ENCODE data around the gene TCF3.
A peak's percentile ranks its signal among the peaks of the same experiment; 100 is the strongest.

TCF3 gene

DNA sequence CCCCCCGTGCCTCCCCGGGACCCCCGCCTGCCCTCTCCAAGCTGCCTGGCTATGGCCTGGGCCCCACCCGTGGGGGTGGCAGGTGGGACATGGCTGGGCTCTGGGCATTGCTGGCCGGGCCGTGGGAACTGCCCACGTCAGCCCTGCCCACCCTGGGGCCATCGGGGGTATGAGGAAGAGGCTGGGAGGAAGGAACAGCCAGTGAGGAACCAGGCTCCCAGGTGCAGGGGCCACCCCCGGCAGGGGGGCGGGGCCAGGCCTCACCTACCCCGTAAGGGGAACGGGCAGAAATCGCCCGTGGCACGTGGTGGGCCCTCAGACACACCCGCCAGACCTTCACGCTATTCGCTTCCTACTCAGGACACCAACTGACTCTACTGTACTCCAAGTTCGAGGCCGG lies 22.4 kb downstream of the TCF3 start:
- no peak for DNase-seq (ENCODE audit: low spot score)

DNA sequence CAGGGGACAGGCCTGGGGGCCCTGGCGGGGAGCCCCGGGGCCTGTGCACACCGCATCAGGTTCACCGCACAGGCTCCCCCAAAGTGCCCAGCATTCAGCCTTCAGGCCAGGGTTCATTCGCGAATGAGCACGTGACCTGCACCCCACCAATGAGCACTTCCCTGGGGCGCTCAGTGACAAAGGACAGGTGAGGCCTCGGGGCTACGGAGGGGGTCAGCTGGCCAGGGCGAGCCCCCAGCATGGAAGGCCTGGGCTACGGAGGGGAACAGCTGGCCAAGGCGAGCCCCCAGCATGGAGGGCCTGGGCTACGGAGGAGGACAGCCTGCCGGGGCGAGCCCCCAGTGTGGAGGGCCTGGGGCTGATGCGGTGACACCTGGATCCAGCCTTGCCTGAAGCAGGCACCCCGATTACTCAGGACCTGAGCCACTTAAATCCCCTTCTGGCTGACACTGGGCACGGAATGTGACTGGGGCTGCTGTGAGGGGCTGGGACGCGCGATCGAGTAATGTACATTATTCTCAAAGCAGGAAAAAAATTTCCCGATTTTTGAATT lies 23.1 kb downstream of the TCF3 start:
- DNase-seq (ENCODE audit: low spot score), result no peak

DNA sequence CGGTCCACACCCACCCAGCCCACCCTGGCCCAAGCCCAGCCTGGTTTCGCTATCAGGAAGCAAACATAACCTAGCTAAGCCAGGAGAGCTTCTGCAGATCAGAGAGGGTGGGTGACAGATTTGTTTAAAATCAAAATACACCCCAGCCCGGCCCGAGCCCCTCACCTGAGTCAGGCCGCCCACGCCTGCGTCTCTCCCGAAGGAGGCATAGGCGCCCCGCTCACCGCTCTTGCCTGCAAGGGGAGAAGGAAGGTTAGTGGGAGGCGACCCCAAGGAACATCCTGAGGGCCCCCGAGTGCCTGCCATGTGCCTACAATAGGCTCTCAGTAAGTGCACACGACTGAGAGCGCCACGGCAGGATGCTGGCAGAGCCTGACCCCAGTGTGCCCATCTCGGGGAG lies 25.2 kb downstream of the TCF3 start:
- no peak for DNase-seq (ENCODE audit: low spot score)

GRCh38 chr19:1626417-1627010 lies 25.9 kb downstream of the TCF3 start:
- no peak for DNase-seq (ENCODE audit: low spot score)

- peak; percentile 78 for DNase-seq (ENCODE audit: low spot score)
These were observed 28.0 kb downstream of the TCF3 start for GRCh38 chr19:1624458-1624857.

- no peak for DNase-seq (ENCODE audit: low spot score)
These were observed 29.9 kb downstream of the TCF3 start for GRCh38 chr19:1622541-1622940.

DNA sequence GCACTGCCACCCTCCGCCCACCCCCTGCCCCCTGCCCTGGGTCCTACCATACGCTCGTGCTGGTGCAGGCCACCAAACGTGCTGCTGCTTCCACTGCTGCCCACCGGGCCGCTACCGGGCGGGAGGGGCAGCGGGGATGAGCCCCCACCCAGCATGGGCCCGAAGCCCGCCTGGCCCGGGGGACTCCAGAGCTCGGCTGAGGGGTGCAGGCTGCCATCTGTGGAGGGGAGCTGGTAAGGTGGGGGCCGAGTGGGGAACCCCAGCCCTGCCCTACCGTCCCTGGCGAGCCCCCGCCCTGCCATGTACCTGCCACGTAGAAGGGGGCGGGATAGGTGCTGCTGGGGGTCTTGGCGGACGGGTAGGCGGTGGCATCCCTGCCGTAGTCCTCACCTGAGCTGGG lies 30.4 kb downstream of the TCF3 start:
- DNase-seq (ENCODE audit: low spot score), result no peak

GRCh38 chr19:1621574-1621973 lies 30.8 kb downstream of the TCF3 start:
- no peak for DNase-seq (ENCODE audit: low spot score)

- no peak for DNase-seq (ENCODE audit: low spot score)
These were observed 31.4 kb downstream of the TCF3 start for GRCh38 chr19:1621021-1621420.

GRCh38 chr19:1620502-1620901 lies 31.9 kb downstream of the TCF3 start:
- DNase-seq (ENCODE audit: low spot score), result no peak

GRCh38 chr19:1619703-1620102 lies 32.7 kb downstream of the TCF3 start:
- DNase-seq (ENCODE audit: low spot score), result no peak

GRCh38 chr19:1619094-1619439 lies 33.3 kb downstream of the TCF3 start:
- no peak for DNase-seq (ENCODE audit: low spot score)

DNA sequence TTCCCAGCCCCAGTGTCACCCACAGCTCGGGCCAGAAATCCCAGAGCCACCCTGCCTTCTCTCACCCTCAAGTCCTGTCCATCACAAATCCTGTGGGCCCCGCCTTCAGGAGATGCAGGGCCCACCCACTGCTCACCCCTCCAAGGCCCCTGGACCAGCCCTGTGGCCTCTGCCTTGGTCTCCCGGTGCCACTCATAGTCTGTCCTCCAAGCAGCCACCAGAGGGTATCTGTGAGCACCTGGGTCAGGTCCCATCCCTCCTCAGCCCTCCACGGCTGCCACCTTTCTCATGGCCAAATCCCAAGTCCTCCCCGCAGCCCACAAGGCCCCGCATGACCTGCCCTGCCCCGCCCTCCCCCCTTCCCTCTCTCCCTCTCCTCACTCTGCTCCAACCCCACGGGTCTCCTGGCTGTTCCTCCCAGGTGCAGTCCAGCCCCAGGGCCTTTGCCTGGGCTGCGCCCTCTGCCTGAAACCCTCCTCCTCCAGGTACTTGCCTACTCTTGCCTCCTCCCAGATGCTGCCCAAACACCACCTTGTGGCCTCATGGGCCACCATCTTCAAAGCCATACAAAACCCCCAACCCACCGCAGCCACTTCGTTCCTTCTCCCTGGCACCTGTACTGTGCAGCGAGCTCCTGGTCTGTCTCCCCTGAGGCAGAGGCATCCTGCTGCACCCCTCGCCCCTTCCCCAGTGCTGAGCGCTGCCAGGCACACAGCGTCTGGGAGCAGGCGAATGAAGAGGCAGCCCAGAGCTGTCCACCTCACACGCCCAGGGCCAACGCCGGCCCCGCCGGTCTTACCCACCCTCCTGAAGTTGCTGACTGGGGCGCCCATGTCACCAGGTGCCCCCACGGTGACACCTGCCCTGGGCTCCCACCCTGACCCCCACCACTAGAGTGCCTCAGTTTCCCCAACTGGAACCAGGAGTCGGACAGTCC lies 34.0 kb downstream of the TCF3 start:
- DNase-seq (ENCODE audit: low spot score), result peak; percentile 85

GRCh38 chr19:1616875-1617274 lies 35.5 kb downstream of the TCF3 start:
- DNase-seq (ENCODE audit: low spot score), result no peak

GRCh38 chr19:1616396-1616795 lies 36.0 kb downstream of the TCF3 start:
- no peak for DNase-seq (ENCODE audit: low spot score)

DNA sequence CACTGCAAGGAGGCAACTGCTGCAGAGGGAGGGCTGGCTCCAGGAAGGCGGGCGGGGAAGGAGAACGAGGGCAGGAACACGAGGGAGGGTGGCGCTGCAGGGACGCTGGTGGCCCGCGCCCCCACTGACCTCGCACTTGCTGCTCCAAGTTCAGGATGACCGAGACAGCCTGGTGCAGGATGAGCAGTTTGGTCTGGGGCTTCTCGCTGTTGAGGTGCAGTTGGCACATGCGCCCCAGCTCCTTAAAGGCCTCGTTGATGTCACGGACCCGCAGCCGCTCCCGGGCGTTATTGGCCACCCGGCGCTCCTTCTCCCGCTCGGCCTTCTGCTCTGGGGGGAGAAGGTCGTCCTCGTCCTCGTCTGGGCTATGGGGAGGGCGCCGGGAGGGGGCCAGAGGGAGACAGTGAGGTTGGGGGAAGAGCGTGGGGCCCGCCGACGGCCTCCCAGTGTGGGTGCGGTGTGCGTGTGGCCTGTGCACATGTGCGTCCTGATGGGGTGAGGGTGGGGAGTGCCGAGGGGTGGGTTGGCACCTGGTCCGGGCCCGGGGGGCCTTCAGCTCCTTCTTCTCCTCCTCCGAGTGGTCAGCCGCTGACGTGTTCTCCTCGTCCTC lies 37.2 kb downstream of the TCF3 start:
- DNase-seq (ENCODE audit: low spot score), result no peak

- no peak for DNase-seq (ENCODE audit: low spot score)
These were observed 38.4 kb downstream of the TCF3 start for GRCh38 chr19:1613808-1614570.

DNA sequence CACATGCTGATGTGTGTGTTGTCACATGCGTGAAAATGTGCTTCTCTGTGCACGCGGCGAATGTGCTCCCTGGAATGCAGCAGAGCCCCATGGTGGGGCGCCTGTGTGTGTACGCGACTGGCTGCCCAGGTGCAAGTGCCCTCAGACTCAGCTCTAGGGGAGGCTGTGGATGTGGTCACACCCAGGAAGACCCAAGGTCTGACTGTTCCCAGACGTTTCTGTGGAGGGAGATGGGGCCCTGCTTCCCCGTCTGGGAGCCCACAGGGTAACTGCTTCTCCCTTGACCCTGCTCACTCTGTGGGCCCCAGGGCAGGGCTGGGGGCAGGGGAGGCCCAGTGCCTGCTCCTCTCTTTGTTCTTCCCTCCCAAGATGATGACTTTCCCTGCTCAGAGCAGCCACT lies 39.3 kb downstream of the TCF3 start:
- DNase-seq (ENCODE audit: low spot score), result no peak

- no peak for DNase-seq (ENCODE audit: low spot score)
These were observed 40.0 kb downstream of the TCF3 start for GRCh38 chr19:1612114-1613086.

GRCh38 chr19:1611353-1611752 lies 41.1 kb downstream of the TCF3 start:
- no peak for DNase-seq (ENCODE audit: low spot score)

- no peak for DNase-seq (ENCODE audit: low spot score)
These were observed 41.8 kb downstream of the TCF3 start for GRCh38 chr19:1610579-1610978.
